IPS-20b (cell line): ENCODE results near the gene THPO.

ENCODE experiments used
- H3K27ac ChIP-seq: one replicate; pipeline ENCODE4 v1.5.1; 2013; ENCODE audit warnings: low read length
- H3K27me3 ChIP-seq: 2 replicates; pipeline ENCODE4 v1.6.1; 2013; ENCODE audit warnings: mild to moderate bottlenecking, low read length, inconsistent platforms; ENCODE audit not compliant: insufficient read depth
- H3K36me3 ChIP-seq: 2 replicates; pipeline ENCODE4 v1.6.1; 2013; ENCODE audit warnings: low read depth, mild to moderate bottlenecking, inconsistent platforms, low read length, moderate library complexity; ENCODE audit not compliant: insufficient read depth
- H3K4me1 ChIP-seq: 2 replicates; pipeline ENCODE4 v1.6.1; 2013; ENCODE audit warnings: mild to moderate bottlenecking, control low read depth, inconsistent platforms, low read length, moderate library complexity; ENCODE audit not compliant: insufficient read depth
- H3K4me3 ChIP-seq: 2 replicates; pipeline ENCODE4 v1.5.1; 2013; ENCODE audit warnings: mild to moderate bottlenecking, low read length, inconsistent platforms
- H3K9ac ChIP-seq: 2 replicates; pipeline ENCODE4 v1.6.1; 2013; ENCODE audit warnings: low read depth, mild to moderate bottlenecking, inconsistent platforms, low read length, moderate library complexity
- H3K9me3 ChIP-seq: 2 replicates; pipeline ENCODE4 v1.6.1; 2013; ENCODE audit warnings: mild to moderate bottlenecking, low read depth, low read length, inconsistent platforms; ENCODE audit not compliant: insufficient read depth

Gene THPO

DNA sequence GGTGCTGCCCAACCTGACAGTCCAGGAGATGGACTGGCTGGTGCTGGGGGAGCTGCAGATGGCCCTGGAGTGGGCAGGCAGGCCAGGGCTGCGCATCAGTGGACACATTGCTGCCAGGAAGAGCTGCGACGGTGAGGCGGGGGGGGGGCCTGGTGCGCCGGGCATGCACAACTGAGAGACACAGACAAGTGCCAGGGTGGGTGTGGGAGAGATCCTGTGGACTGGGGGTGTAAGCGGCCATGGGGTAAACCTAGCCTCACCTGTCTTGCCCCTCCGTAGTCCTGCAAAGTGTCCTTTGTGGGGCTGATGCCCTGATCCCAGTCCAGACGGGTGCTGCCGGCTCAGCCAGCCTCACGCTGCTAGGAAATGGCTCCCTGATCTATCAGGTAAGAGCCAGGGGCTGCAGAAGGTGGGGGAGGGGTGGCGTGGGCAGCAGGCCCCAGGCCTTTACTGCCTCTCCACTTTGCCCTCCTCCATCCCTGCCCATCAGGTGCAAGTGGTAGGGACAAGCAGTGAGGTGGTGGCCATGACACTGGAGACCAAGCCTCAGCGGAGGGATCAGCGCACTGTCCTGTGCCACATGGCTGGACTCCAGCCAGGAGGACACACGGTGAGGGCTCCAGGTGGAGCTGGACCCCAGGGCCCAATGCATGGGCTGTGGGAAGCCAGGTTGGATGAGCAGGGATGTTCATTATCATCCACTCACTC, 5.2 kb upstream of the THPO start:
- Histone ChIP-seq H3K36me3 (no peaks in the 10 kb centered on the region), H3K4me3 (no peak overlapping the region), H3K9me3 (no peaks in the 10 kb centered on the region; the same call in 1 of the 2 replicates), H3K27me3 (peaks cover 49% of the 10 kb centered on the region), H3K27ac (no peak overlapping the region), H3K4me1 (peaks cover 10% of the 10 kb centered on the region; the same call in 1 of the 2 replicates), H3K9ac (no peak overlapping the region)

DNA sequence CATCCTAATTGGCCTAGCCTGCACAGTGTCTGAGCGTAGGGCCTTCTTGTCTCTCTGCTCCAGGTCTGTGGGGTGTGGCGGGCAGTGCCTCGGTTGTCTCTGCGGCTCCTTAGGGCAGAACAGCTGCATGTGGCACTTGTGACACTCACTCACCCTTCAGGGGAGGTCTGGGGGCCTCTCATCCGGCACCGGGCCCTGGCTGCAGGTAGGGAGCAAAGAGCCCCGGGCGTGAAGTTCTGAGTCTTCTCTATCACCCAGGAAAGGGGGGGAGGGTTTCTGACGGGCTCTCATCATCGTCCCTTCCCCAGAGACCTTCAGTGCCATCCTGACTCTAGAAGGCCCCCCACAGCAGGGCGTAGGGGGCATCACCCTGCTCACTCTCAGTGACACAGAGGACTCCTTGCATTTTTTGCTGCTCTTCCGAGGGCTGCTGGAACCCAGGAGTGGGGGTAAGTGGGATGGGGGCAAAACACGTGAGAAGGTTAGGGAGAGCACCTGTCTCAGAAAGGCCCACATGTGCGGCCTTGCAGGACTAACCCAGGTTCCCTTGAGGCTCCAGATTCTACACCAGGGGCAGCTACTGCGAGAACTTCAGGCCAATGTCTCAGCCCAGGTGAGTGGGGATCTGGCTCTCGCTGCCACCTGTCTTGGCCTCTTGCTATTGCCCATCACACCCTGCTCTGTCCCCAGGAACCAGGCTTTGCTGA, 4.5 kb upstream of the THPO start:
- H3K27me3 ChIP-seq, result peaks cover 56% of the 10 kb centered on the region
- no peak overlapping the region for H3K9ac ChIP-seq
- H3K36me3 ChIP-seq, result no peaks in the 10 kb centered on the region
- no peak overlapping the region for H3K4me3 ChIP-seq
- H3K4me1 ChIP-seq, result peaks cover 17% of the 10 kb centered on the region; the same call in 1 of the 2 replicates
- no peak overlapping the region for H3K27ac ChIP-seq
- H3K9me3 ChIP-seq, result no peaks in the 10 kb centered on the region; the same call in 1 of the 2 replicates

- Histone ChIP-seq H3K9me3 (no peaks in the 10 kb centered on the region; the same call in 1 of the 2 replicates), H3K4me1 (peaks cover 19% of the 10 kb centered on the region; the same call in 1 of the 2 replicates), H3K4me3 (peak overlapping the region; percentile 65; the same call in 1 of the 2 replicates), H3K36me3 (no peaks in the 10 kb centered on the region), H3K27ac (no peak overlapping the region), H3K27me3 (peaks cover 62% of the 10 kb centered on the region), H3K9ac (no peak overlapping the region)
Observed at GRCh38 chr3:184381261-184382224, 3.5 kb upstream of the THPO start.

- peaks cover 19% of the 10 kb centered on the region; the same call in 1 of the 2 replicates for H3K4me1 ChIP-seq
- no peaks in the 10 kb centered on the region; the same call in 1 of the 2 replicates for H3K9me3 ChIP-seq
- H3K9ac ChIP-seq, result no peak overlapping the region
- no peaks in the 10 kb centered on the region for H3K36me3 ChIP-seq
- H3K27me3 ChIP-seq, result peaks cover 63% of the 10 kb centered on the region
- H3K27ac ChIP-seq, result no peak overlapping the region
- peak overlapping the region; percentile 65 for H3K4me3 ChIP-seq
Observed at GRCh38 chr3:184380627-184381260, 2.7 kb upstream of the THPO start.

GRCh38 chr3:184380185-184380626, 2.2 kb upstream of the THPO start:
- H3K27me3 ChIP-seq, result peaks cover 68% of the 10 kb centered on the region
- no peaks in the 10 kb centered on the region for H3K36me3 ChIP-seq
- no peak overlapping the region for H3K9ac ChIP-seq
- no peaks in the 10 kb centered on the region; the same call in 1 of the 2 replicates for H3K9me3 ChIP-seq
- peaks cover 19% of the 10 kb centered on the region; the same call in 1 of the 2 replicates for H3K4me1 ChIP-seq
- H3K27ac ChIP-seq, result no peak overlapping the region
- H3K4me3 ChIP-seq, result peak overlapping the region; percentile 65; the same call in 1 of the 2 replicates

GRCh38 chr3:184379358-184380184, 1.6 kb upstream of the THPO start, which contains the start of gene CHRD:
Gene CHRD (plus strand): TSS chr3:184380054. CDS start chr3:184380319, 265 bp downstream.
- Histone ChIP-seq H3K9me3 (no peaks in the 10 kb centered on the region; the same call in 1 of the 2 replicates), H3K9ac (no peak within 1 kb of the TSS), H3K36me3 (no peaks in the 10 kb centered on the region), H3K27ac (no peak within 1 kb of the TSS), H3K27me3 (peaks cover 71% of the 10 kb centered on the region), H3K4me3 (peak within 1 kb of the TSS; percentile 65), H3K4me1 (peaks cover 19% of the 10 kb centered on the region; the same call in 1 of the 2 replicates)

GRCh38 chr3:184378651-184379357, 797 bp upstream of the THPO start:
- no peaks in the 10 kb centered on the region; the same call in 1 of the 2 replicates for H3K9me3 ChIP-seq
- H3K9ac ChIP-seq, result no peak overlapping the region
- no peaks in the 10 kb centered on the region for H3K36me3 ChIP-seq
- H3K27me3 ChIP-seq, result peaks cover 68% of the 10 kb centered on the region
- no peak overlapping the region for H3K27ac ChIP-seq
- peak overlapping the region; percentile 55 for H3K4me3 ChIP-seq
- peaks cover 19% of the 10 kb centered on the region; the same call in 1 of the 2 replicates for H3K4me1 ChIP-seq

DNA sequence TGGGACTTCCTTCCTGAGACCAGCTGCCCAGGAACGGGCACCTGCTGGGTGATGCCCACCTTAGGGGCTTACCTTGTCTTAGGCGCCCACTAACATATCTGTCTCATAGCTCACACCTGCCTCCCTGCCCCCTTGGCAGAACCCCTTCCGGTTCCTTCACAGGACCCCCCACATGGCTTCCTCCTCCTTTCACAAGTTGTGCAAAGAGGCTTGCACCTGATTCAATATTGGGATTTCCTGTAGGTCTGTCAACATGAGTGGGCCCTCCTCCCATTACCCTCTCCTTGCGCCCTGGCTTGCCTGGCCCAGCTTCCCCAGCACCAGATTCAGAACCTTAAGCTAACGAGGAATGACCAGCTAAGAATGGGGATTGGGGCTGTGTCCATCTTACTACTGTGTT, 633 bp downstream of the THPO start:
- Histone ChIP-seq H3K36me3 (no peaks in the 10 kb centered on the region), H3K9ac (no peak overlapping the region), H3K27ac (no peak overlapping the region), H3K4me1 (peaks cover 19% of the 10 kb centered on the region; the same call in 1 of the 2 replicates), H3K27me3 (peaks cover 56% of the 10 kb centered on the region), H3K9me3 (no peaks in the 10 kb centered on the region; the same call in 1 of the 2 replicates), H3K4me3 (peak overlapping the region; percentile 23; the same call in 1 of the 2 replicates)

DNA sequence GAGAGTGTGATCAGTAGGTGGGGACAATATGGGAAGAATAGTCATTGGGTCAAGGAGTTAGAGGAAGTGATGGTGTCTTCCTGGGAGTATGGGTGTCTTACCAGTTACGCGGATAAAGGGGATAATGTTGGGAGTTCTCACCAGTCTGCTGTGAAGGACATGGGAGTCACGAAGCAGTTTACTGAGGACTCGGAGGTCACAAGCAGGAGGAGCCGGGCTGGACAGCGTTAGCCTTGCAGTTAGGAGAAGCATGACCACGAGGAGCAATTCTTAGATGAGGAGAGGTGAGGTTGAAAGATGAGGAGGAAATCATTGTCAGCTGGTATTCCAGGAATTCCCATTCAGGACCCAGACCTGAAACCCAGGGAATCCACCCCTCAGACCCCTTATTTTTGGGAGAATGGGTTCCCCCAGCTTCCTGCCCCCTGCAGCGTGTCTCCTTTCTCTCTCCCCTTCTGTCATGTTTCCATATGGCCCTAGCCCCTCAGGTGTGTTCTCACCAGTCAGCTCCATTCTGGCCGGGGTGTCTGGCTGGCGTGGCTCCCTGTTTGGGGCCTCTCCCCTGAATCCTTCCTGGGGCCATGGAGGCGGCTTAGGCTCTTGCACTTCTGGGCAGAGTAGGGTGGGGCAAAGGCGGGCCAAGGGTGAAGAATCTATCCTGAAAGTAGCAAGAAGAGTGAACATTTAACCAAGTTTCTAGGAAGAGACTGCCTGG, 2.1 kb downstream of the THPO start:
- no peak overlapping the region for H3K4me3 ChIP-seq
- H3K9me3 ChIP-seq, result no peaks in the 10 kb centered on the region; the same call in 1 of the 2 replicates
- H3K36me3 ChIP-seq, result no peaks in the 10 kb centered on the region
- peaks cover 41% of the 10 kb centered on the region for H3K27me3 ChIP-seq
- H3K9ac ChIP-seq, result no peak overlapping the region
- H3K4me1 ChIP-seq, result peaks cover 25% of the 10 kb centered on the region; the same call in 1 of the 2 replicates
- H3K27ac ChIP-seq, result no peak overlapping the region
